HEK293 (cell line): ENCODE results near the gene CYP27A1.

Experiments
- TCF7L2 ChIP-seq: IDR thresholded peaks from 2 replicates; pipeline ENCODE4 v1.6.1; 2011; ENCODE audit warnings: low read depth, mild to moderate bottlenecking, inconsistent platforms, low read length, moderate library complexity, borderline replicate concordance
- ZNF292 ChIP-seq: fragments of 450-650 bp; formaldehyde crosslinking; IDR thresholded peaks from 2 replicates; pipeline ENCODE4 v1.5.1; 2016; ENCODE audit warnings: low read depth, missing biosample characterization, missing genetic modification characterization, borderline replicate concordance
- ZNF670 ChIP-seq: fragments of 450-650 bp; formaldehyde crosslinking; IDR thresholded peaks from 2 replicates; pipeline ENCODE4 v1.5.1; 2016; ENCODE audit warnings: missing biosample characterization, missing genetic modification characterization, low read depth
- TF ChIP-seq, protein P1 (sequence below): fragments of 450-650 bp; formaldehyde crosslinking; IDR thresholded peaks from 2 replicates; pipeline ENCODE4 v1.5.1; 2016; ENCODE audit warnings: missing biosample characterization, missing genetic modification characterization

DNA sequence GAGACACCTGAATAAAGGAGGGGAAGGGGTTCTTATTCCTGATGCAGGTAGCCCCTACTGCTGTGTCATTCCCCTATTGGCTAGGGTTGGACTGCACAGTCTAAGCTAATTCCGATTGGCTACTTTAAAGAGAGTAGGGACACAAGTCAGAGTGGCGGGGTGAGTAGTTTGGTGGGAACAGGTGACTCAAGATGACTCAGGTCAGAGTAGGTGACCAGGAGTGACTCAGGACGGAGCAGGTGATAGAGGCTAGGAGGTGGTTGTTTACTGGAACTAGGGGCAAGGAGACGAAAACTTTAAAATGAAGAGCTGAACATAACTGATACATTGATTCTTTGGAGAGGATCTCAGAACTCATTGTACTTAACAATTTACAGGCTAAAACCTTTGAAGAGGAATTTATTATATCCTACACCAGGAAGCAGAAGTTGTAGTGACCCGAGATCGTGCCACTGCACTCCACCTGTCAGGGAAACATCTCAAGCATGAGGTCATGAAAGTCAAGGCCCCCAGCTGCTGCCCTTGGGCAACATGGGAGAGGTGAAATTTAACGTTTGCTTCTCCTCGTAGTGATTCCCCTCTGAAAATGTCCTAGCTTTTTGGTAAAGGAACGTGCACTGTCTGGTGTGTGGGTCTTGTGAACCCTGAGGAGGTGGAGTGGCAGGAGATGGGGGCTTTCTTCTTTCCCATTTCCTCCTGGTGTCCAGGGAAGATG, 4.5 kb upstream of the CYP27A1 start:
- TF ChIP-seq TCF7L2 (no peak), ZNF292 (tag by site-specific recombination) (no peak), ZNF670 (tag by site-specific recombination) (no peak)
- TF ChIP-seq, protein P1, sequence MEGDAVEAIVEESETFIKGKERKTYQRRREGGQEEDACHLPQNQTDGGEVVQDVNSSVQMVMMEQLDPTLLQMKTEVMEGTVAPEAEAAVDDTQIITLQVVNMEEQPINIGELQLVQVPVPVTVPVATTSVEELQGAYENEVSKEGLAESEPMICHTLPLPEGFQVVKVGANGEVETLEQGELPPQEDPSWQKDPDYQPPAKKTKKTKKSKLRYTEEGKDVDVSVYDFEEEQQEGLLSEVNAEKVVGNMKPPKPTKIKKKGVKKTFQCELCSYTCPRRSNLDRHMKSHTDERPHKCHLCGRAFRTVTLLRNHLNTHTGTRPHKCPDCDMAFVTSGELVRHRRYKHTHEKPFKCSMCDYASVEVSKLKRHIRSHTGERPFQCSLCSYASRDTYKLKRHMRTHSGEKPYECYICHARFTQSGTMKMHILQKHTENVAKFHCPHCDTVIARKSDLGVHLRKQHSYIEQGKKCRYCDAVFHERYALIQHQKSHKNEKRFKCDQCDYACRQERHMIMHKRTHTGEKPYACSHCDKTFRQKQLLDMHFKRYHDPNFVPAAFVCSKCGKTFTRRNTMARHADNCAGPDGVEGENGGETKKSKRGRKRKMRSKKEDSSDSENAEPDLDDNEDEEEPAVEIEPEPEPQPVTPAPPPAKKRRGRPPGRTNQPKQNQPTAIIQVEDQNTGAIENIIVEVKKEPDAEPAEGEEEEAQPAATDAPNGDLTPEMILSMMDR = no peak
